Activated naive CD4-positive, alpha-beta T cell treated with anti-CD3 and anti-CD28 coated beads for 36 hours (primary cell): ENCODE data around the gene CCNJ. TPM values are rescaled to one million over a fixed set of nuclear protein-coding genes. Genes with fewer than 3 reads are reported as not detected.
"Not testable (repeated sequence)": the region's sequence is repeated elsewhere in the genome, so short reads cannot be mapped to it uniquely, and the experiment has no call there.

Experiments
- CTCF ChIA-PET: fragments of 350-600 bp; sonication (Branson Sonifier 250); formaldehyde crosslinking; loops from one replicate; lab custom pipeline; 2021; ENCODE audit warnings: antibody characterized with exemption; lab: Charles Lee
- DNase-seq: peaks from one replicate; pipeline ENCODE4 v3.0.0-alpha.2; 2020
- H3K27ac Mint-ChIP-seq: one replicate; pipeline ENCODE4 v1.8.0; 2021; ENCODE audit warnings: mild to moderate bottlenecking, mixed read lengths
- H3K27me3 Mint-ChIP-seq: one replicate; pipeline ENCODE4 v1.8.0; 2021; ENCODE audit warnings: low read depth, mixed read lengths
- H3K36me3 Mint-ChIP-seq: one replicate; pipeline ENCODE4 v1.8.0; 2021; ENCODE audit warnings: low read depth, mixed read lengths
- H3K4me1 Mint-ChIP-seq: one replicate; pipeline ENCODE4 v1.8.0; 2021; ENCODE audit warnings: low read depth, mixed read lengths
- H3K4me3 Mint-ChIP-seq: one replicate; pipeline ENCODE4 v1.8.0; 2021; ENCODE audit warnings: mild to moderate bottlenecking, moderate library complexity, mixed read lengths
- H3K9me3 Mint-ChIP-seq: one replicate; pipeline ENCODE4 v1.8.0; 2021; ENCODE audit warnings: mixed read lengths
- intact Hi-C: fragments of 100-400 bp; cut with micrococcal nuclease; formaldehyde crosslinking; loops from one replicate; pipeline ENCODE4 v1.15.1; 2023
- total RNA-seq, 2 experiments: library from RNA; stranded (reverse); gene quantifications; one replicate each; pipeline ENCODE4 v1.2.3, GENCODE V29; 2021

Gene CCNJ, protein sequence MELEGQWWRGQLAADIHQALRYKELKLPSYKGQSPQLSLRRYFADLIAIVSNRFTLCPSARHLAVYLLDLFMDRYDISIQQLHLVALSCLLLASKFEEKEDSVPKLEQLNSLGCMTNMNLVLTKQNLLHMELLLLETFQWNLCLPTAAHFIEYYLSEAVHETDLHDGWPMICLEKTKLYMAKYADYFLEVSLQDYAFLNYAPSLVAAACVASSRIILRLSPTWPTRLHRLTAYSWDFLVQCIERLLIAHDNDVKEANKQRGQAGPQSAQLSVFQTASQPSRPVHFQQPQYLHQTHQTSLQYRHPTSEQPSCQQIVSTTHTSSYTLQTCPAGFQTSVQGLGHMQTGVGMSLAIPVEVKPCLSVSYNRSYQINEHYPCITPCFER
- total RNA-seq = 1 to 10 TPM; 3.2 to 3.6 TPM

DNA sequence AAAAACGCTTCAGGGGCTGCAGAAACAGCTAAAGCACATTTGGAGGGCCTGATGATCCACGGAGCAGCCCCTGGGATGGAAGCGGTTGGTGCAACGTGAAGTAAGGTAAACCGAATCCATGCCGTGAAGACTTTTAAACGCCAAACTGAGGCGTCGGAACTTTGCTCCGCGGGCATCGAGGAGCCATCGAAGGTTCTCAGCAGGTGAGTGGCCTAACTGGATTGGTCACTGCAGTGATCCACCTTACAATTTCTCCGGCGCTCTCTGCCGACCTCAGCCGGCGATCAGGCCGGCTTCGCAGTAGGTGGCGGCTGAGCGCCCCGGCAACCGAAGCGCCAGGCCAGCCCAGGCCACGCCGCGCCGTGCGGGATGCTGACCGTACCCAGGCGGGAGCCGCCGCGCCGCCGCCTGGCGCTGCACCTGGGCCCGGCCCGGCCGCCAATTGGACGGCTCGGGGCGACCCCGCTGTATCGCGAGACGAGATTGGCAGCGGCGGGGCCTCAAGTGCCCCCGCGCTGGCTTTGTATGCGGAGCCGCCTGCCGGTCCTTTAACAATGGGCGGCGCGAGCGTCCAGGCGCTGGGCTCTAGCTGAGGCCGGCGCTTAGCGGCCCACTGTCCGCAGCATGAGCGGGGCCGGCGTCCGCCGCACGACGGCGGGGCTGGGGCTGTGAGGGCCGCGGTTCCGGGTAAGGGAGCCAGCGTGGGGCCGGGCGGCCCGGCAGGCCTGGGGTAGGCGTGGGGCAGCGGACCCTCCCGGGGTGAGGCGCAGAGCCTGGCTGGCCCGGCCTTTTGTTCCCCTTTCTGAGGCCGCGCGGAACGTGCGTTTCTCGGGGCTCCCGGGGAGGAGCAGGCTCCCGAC is at the start of gene CCNJ:
CCNJ (plus strand) TSS at position 551 of the 860 bp plus-strand sequence. CDS start 811 bp downstream, outside the sequence.
- H3K4me3 Mint-ChIP-seq = peak within 1 kb of the TSS; percentile 88
- no peaks in the 10 kb centered on the region for H3K9me3 Mint-ChIP-seq
- peaks cover 15% of the 10 kb centered on the region for H3K36me3 Mint-ChIP-seq
- peaks cover 35% of the 10 kb centered on the region for H3K4me1 Mint-ChIP-seq
- intact Hi-C loops = loop anchor here (1.0 to 10.0 kb wide), 7 partner anchors 47 to 542 kb away; partner anchors contain the start of genes CC2D2B, TM9SF3 and ZNF518A
- peak; percentile 85 for DNase-seq
- CTCF ChIA-PET = no interaction called here
- peak within 1 kb of the TSS; percentile 71 for H3K27ac Mint-ChIP-seq
- H3K27me3 Mint-ChIP-seq = peaks cover 4% of the 10 kb centered on the region

DNA sequence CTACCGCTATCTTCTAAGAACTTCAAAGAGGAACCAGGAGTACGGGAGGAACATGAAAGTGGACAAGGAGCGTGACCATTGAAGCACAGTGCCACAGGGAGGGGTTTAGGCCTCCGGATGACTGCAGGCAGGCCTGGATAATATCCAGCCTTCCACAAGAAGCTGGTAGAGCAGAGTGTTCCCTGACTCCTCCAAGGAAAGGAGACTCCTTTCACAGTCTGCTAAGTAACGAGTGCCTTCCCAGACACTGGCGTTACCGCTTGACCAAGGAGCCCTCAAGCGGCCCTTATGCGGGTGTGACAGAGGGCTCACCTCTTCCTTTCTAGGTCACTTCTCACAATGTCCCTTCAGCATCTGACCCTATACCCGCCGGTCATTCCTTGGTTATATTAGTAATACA is 49.0 kb upstream of the CCNJ start:
- H3K4me1 Mint-ChIP-seq, H3K36me3 Mint-ChIP-seq, H3K9me3 Mint-ChIP-seq, H3K27ac Mint-ChIP-seq, H3K4me3 Mint-ChIP-seq, DNase-seq, intact Hi-C loops, H3K27me3 Mint-ChIP-seq: not testable (repeated sequence)
- CTCF ChIA-PET = interaction anchor here (0.9 kb wide), 1 partner anchor 301 kb away, joined by 3 read pairs; the partner anchor contains the start of gene TCTN3

DNA sequence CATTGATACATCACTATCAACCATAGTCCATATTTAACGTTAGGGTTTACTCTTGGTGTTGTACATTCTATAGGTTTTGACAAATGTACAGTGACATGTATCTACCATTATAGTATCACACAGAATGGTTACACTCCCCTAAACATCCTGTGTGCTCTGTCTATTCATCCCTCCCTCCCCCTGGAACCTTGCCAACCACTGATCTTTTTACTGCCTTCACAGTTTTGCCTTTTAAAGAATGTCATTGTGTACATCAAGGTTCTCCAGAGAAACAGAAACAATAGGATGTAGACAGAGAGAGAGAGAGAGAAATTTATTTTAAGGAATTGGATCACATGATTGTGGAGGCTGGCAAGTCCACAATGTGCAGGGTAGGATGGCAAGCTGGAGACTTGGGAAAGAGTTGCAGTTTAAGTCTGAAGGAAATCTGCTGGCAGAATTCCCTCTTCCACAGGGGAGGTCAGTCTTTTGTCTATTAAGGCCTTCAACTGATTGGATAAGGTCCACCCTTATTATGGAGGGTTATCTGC is 45.1 kb upstream of the CCNJ start:
- Mint-ChIP-seq H3K36me3 (no peaks in the 10 kb centered on the region), H3K4me3 (no peak overlapping the region), H3K27me3 (no peaks in the 10 kb centered on the region), H3K27ac (no peak overlapping the region), H3K4me1 (no peaks in the 10 kb centered on the region), H3K9me3 (no peaks in the 10 kb centered on the region)
- intact Hi-C loops = no loop called here
- DNase-seq = no peak
- CTCF ChIA-PET = no interaction called here

DNA sequence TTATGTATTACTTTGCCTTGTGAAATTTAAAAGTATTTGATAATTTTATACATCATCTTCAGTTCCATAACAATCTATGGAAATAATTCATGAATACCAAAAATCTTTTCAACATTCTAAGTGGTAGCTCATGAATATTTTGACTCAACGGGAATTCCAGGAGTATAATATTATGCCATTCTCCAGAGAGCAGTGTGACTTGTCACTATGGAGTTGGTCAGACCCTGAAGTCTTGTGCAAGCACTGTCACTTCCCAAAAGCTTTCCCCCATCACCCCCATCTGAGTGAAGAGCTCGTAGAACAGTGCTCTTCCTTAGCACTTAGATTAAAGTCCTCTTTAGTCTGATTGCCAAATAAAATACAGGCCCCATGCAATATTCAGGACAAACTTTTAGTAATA is 29.4 kb upstream of the CCNJ start:
- Mint-ChIP-seq H3K27ac (no peak overlapping the region), H3K4me1 (no peaks in the 10 kb centered on the region), H3K36me3 (no peaks in the 10 kb centered on the region), H3K9me3 (no peaks in the 10 kb centered on the region), H3K27me3 (peaks cover 2% of the 10 kb centered on the region), H3K4me3 (no peak overlapping the region)
- CTCF ChIA-PET = no interaction called here
- intact Hi-C loops = loop anchor here (10.0 kb wide), 1 partner anchor 109 kb away; the partner anchor contains the start of gene CC2D2B
- DNase-seq = no peak

DNA sequence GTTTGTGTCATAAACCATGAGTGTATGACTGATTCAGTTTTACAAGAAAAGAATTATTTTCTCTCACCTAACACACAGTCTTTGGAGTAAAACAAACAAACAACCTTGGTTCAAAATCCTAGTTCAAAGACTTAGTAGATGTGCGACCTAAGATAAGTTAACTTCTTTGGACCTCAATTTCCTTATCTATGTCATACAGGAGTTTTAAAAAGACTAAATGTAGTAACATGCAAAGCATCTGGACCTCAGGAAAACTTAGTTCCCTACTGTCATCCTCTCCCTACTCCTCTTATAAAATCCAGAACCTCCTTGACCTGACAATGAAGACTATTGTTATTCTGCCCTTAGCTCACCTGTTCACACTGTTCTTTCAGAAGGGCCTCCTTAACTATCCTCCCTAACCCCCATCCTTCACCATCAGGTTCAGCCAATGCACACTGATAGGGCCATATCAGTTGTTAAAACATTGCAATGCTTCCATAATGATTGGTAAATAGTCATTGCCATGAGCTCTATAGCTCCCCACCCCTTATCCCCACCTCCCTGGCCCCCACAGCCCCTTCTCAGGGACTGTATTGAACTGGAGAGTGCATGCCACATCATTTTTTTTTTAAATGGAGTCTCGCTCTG is 28.8 kb upstream of the CCNJ start:
- Mint-ChIP-seq H3K27ac (no peak overlapping the region), H3K4me3 (no peak overlapping the region), H3K9me3 (no peaks in the 10 kb centered on the region), H3K4me1 (no peaks in the 10 kb centered on the region), H3K36me3 (no peaks in the 10 kb centered on the region), H3K27me3 (peaks cover 2% of the 10 kb centered on the region)
- no peak for DNase-seq
- CTCF ChIA-PET = interaction anchor here (0.6 to 1.2 kb wide), 3 partner anchors 25 to 1038 kb away, joined by 3 to 4 read pairs (median 3); no protein-coding TSS in a partner anchor
- intact Hi-C loops = loop anchor here (10.0 kb wide), 1 partner anchor 110 kb away; the partner anchor contains the start of gene CC2D2B

DNA sequence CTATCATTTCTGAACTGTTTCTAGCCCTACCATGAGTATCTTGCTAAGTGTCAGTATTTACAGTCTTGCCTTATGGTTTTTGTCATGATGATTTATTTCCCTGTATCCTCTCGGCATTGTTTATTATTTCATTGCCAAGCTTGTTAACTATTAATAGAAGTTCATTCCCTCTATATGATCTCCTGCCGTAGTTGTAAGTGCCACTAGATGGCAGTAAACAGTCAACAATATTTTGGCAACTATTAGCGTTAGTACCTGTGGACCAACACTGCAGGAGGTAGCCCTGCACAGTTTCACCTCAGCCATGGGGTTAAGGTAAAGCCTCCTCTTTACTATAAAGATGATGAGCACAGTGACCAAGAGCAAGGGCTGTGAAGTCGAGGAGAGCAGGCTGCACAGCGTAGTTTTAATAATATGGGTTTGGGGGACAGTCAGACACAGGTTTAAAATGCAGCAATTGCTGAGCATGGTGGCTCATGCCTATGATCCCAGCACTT is 26.1 kb upstream of the CCNJ start:
- CTCF ChIA-PET = interaction anchor here (0.5 to 3.5 kb wide), 29 partner anchors 9 to 688 kb away, joined by 3 to 24 read pairs (median 4); partner anchors contain the start of genes TCTN3 and ZNF518A
- H3K9me3 Mint-ChIP-seq = no peaks in the 10 kb centered on the region
- peak; percentile 53 for DNase-seq
- H3K27ac Mint-ChIP-seq = no peak overlapping the region
- H3K27me3 Mint-ChIP-seq = no peaks in the 10 kb centered on the region
- H3K36me3 Mint-ChIP-seq = no peaks in the 10 kb centered on the region
- no peaks in the 10 kb centered on the region for H3K4me1 Mint-ChIP-seq
- intact Hi-C loops = loop anchor here (1.0 to 10.0 kb wide), 5 partner anchors 72 to 323 kb away; partner anchors contain the start of gene CC2D2B
- H3K4me3 Mint-ChIP-seq = no peak overlapping the region

DNA sequence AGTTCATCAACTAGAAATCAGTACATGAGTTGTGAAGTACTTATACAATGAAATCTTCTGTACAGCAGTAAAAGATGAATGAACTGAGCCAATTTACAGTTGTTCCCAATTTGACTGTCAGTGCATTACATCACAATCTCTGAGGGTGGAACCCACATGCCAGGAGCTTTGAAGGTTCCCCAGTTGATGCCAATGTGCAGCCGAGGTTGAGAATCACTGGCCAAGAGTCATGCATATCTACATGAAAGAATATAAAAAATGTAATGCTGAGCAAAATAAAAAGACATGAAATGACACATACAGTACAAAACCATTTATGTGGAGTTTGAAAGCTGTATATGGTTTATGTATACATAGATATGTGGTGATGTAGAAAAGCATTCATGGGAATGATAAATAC is 22.1 kb upstream of the CCNJ start:
- CTCF ChIA-PET = interaction anchor here (1.1 kb wide), 1 partner anchor 9 kb away, joined by 4 read pairs; no protein-coding TSS in a partner anchor
- intact Hi-C loops = no loop called here

DNA sequence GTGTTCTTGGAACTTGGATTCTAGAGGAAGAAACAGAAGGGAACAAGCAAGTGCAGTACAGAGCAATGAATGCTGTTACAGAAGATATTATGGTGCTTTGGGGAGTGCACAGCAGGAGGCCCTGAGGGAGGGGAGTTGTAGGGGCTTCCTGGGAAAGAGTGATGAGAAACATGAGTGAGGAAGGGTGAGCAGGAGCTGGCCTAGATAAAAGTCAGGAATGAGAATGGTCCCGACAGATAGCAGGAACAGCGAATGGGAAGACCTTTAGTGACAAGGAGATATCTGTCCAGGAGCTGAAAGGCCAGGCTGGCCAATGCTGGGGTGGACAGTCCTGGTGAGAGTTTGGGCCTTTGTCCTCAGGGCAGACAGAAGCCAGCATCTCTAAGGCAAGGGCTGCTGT is 20.6 kb upstream of the CCNJ start:
- H3K4me3 Mint-ChIP-seq = no peak overlapping the region
- no peaks in the 10 kb centered on the region for H3K36me3 Mint-ChIP-seq
- no peak for DNase-seq
- H3K9me3 Mint-ChIP-seq = no peaks in the 10 kb centered on the region
- no peak overlapping the region for H3K27ac Mint-ChIP-seq
- intact Hi-C loops = no loop called here
- H3K27me3 Mint-ChIP-seq = no peaks in the 10 kb centered on the region
- H3K4me1 Mint-ChIP-seq = no peaks in the 10 kb centered on the region
- CTCF ChIA-PET = interaction anchor here (1.3 kb wide), 1 partner anchor 271 kb away, joined by 4 read pairs; no protein-coding TSS in a partner anchor

More for the DNA sequence above, 22.1 kb upstream of the CCNJ start:
- no peaks in the 10 kb centered on the region for H3K9me3 Mint-ChIP-seq
- H3K27me3 Mint-ChIP-seq = no peaks in the 10 kb centered on the region
- no peaks in the 10 kb centered on the region for H3K36me3 Mint-ChIP-seq
- H3K4me3 Mint-ChIP-seq = no peak overlapping the region
- no peak for DNase-seq
- H3K27ac Mint-ChIP-seq = no peak overlapping the region
- no peaks in the 10 kb centered on the region for H3K4me1 Mint-ChIP-seq

DNA sequence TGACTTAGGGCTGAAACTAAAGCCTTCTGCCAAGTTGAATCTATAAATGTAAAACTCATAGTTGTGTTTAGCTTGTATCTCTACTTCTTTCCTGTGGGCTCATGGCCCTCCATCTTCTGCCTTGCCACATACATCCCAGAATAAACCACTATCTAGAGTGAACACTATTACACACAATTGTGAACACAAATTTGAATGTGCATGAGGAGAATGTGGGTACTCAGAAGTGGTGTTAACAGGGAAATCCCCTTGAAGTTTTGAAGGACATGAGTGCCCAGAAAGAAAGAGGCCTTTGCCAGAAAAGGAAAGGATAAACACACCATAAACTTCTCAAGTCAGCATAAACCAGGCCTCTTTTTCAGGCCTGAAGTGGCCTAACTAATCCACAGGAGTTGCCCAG is 20.2 kb upstream of the CCNJ start:
- CTCF ChIA-PET = interaction anchor here (1.3 kb wide), 1 partner anchor 271 kb away, joined by 4 read pairs; no protein-coding TSS in a partner anchor
- DNase-seq = no peak
- no peaks in the 10 kb centered on the region for H3K36me3 Mint-ChIP-seq

DNA sequence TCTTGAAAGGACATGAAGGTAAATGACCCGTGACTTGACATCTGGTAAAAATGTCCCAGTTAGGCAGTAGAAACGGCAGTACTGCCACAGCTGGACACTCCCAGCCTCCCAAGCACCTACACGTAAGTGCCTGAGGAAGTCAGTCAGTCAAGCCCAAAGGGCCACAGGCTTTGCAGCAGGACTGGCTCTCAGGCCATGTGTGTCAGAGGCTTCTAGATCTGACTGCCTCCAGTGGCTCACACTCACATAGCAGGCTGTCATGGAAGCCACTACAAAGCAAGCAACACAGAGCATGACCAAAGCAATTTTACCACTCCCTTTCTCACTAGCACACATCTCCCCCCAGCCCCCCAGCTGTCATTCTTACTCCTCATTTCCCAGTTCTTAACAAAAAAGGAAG is 17.8 kb upstream of the CCNJ start:
- CTCF ChIA-PET = interaction anchor here (1.8 kb wide), 1 partner anchor 8 kb away, joined by 8 read pairs; no protein-coding TSS in a partner anchor
- intact Hi-C loops = no loop called here
- DNase-seq = peak; percentile 14

More for the DNA sequence above, 20.2 kb upstream of the CCNJ start:
- intact Hi-C loops = no loop called here
- H3K9me3 Mint-ChIP-seq = no peaks in the 10 kb centered on the region
- no peak overlapping the region for H3K4me3 Mint-ChIP-seq
- no peaks in the 10 kb centered on the region for H3K4me1 Mint-ChIP-seq
- no peak overlapping the region for H3K27ac Mint-ChIP-seq
- no peaks in the 10 kb centered on the region for H3K27me3 Mint-ChIP-seq

DNA sequence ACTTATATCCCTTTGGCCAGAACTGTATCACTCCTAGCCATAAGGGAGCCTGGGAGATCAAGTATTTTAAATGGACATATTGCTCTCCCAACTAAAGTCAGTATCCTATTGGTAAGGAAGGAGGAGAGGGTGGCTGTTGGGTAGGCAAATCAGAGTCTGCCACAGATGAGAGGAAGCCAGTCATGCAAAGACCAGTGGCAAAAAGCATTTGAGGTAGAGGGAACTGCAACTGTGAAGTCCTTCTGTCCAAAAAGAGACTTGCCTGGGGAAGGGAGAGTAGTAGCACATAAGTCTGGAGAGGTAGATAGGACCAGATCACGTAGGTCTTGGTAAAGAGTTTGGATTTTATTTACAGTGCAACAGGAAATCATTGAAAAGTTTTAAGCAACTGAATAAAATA is 8.8 kb upstream of the CCNJ start:
- Mint-ChIP-seq H3K4me3 (no peak overlapping the region), H3K27me3 (peaks cover 9% of the 10 kb centered on the region), H3K4me1 (no peaks in the 10 kb centered on the region), H3K9me3 (no peaks in the 10 kb centered on the region), H3K27ac (no peak overlapping the region), H3K36me3 (no peaks in the 10 kb centered on the region)
- CTCF ChIA-PET = interaction anchor here (1.2 kb wide), 1 partner anchor 19 kb away, joined by 3 read pairs; no protein-coding TSS in a partner anchor
- no peak for DNase-seq
- intact Hi-C loops = no loop called here

More for the DNA sequence above, 17.8 kb upstream of the CCNJ start:
- Mint-ChIP-seq H3K27ac (no peak overlapping the region), H3K27me3 (peaks cover 5% of the 10 kb centered on the region), H3K36me3 (no peaks in the 10 kb centered on the region), H3K4me3 (no peak overlapping the region), H3K9me3 (no peaks in the 10 kb centered on the region), H3K4me1 (no peaks in the 10 kb centered on the region)
